ENCODE results near the gene UNC45B.
"Not testable (repeated sequence)": the region's sequence is repeated elsewhere in the genome, so short reads cannot be mapped to it uniquely, and the experiment has no call there.

UNC45B gene

DNA sequence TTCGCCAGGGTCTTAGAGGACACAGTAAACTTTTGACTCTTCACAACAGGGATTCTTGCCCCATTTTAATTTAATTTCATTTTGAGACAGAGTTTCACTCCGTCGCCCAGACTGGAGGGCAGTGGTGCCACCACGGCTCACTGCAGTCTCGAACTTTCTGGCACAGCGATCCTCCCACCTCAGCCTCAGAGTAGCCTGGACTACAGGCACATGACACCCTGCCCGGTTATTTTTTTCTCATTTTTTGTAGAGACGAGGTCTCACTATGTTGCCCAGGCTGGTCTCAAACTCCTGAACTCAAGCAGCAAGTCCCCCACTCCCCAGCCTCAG, 5.2 kb upstream of the UNC45B start:
- TF ChIP-seq, protein P1, sequence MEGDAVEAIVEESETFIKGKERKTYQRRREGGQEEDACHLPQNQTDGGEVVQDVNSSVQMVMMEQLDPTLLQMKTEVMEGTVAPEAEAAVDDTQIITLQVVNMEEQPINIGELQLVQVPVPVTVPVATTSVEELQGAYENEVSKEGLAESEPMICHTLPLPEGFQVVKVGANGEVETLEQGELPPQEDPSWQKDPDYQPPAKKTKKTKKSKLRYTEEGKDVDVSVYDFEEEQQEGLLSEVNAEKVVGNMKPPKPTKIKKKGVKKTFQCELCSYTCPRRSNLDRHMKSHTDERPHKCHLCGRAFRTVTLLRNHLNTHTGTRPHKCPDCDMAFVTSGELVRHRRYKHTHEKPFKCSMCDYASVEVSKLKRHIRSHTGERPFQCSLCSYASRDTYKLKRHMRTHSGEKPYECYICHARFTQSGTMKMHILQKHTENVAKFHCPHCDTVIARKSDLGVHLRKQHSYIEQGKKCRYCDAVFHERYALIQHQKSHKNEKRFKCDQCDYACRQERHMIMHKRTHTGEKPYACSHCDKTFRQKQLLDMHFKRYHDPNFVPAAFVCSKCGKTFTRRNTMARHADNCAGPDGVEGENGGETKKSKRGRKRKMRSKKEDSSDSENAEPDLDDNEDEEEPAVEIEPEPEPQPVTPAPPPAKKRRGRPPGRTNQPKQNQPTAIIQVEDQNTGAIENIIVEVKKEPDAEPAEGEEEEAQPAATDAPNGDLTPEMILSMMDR (IDR thresholded peaks at IDR 0.05; ENCODE audit: low read depth, low read length): no peak
- DNase-seq (ENCODE audit: extremely low read depth, low read depth): no peak

DNA sequence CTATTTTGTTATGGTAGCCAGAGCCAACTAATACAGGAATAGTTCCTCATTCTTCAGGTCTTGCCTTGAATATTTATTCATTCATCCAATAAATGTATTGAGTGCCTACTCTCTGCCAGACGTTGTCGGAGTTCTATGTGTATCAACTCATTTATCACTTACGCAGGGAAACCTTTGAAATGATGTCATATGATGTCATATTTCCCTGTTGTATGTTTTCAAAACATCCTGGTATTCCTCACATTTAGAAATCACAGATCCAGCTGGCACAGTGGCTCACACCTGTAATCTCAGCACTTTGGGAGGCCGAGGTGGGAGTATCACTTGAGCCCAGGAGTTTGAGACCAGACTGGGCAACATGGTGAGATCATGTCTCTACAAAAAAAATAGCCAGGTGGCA, 2.8 kb upstream of the UNC45B start:
- TF ChIP-seq, protein P1 (IDR thresholded peaks at IDR 0.05; ENCODE audit: low read depth, low read length): no peak
- no peak for DNase-seq (ENCODE audit: extremely low read depth, low read depth)

GRCh38 chr17:35146214-35146833, 1.3 kb upstream of the UNC45B start:
- TF ChIP-seq, protein P1 (IDR thresholded peaks at IDR 0.05; ENCODE audit: low read depth, low read length): no peak
- DNase-seq (ENCODE audit: extremely low read depth, low read depth): no peak

DNA sequence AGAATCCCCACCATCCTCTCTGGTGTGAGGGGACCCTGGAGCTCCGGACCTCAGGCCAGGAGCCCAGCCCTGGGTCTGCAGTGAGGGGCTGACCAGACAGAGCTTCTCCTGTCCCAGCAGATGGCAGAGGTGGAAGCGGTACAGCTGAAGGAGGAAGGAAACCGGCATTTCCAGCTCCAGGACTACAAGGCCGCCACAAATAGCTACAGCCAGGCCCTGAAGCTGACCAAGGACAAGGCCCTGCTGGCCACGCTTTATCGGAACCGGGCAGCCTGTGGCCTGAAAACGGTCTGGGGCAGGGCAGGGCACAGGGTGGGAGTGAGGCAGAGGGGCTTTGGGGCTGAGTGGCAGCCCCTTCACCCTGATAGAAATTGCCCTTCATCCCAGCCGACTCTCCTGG, 527 bp downstream of the UNC45B start:
- TF ChIP-seq, protein P1 (IDR thresholded peaks at IDR 0.05; ENCODE audit: low read depth, low read length): no peak

DNA sequence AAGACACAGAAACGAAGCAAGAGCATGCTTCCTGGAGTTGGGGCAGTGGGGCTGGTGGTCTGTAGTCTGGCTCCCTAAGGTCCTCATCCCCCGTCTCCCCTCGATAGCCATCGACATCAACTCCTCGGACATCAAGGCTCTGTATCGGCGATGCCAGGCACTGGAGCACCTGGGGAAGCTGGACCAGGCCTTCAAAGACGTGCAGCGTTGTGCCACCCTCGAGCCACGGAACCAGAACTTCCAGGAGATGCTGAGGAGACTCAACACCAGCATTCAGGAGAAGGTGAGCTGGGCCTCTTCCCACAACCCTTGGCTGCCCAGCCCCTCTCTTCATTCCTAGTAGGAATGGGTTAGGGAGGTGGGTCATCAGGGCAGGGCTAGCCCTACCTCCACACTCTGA, 2.3 kb downstream of the UNC45B start:
- TF ChIP-seq, protein P1 (IDR thresholded peaks at IDR 0.05; ENCODE audit: low read depth, low read length): no peak
- DNase-seq (ENCODE audit: extremely low read depth, low read depth): no peak

More for the DNA sequence above, 527 bp downstream of the UNC45B start:
- DNase-seq (ENCODE audit: extremely low read depth, low read depth): no peak

GRCh38 chr17:35151080-35151479, 3.5 kb downstream of the UNC45B start:
- DNase-seq (ENCODE audit: extremely low read depth, low read depth): not testable (repeated sequence)

DNA sequence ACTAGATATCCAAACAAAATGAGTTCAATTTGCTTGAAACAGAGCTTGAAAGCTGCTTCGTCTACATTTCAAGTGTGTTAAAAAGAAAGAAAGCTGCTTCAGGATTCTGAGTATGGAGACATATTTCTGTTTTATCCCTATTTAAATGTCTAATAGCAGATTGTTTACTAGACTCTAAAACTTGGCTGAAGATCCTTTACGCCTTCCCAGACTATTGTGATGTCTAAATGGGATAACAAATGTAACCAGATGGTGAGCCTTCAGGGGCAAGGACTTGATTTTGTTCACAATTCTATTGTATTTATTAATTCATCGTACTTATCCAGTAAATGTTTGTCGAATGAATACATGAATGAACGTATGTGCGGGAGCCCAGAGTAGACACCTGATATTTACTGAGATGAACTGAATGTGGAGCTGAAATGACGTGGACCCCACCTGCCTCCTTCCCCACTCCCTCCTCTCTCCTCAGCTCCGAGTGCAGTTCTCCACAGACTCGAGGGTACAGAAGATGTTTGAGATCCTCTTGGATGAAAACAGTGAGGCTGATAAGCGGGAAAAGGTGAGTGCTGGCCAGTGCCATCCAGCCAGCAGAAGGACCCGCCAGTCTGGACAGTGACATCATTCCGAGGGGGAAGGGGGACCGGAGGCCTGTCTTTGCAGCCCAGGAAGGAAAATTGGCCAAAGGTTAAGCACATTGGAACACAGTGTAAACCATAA, 5.0 kb downstream of the UNC45B start:
- TF ChIP-seq, protein P1 (IDR thresholded peaks at IDR 0.05; ENCODE audit: low read depth, low read length): no peak
- DNase-seq (ENCODE audit: extremely low read depth, low read depth): no peak

Measured in AG09319 (cell line).